ENCODE data around the gene TRABD.

TRABD gene

DNA sequence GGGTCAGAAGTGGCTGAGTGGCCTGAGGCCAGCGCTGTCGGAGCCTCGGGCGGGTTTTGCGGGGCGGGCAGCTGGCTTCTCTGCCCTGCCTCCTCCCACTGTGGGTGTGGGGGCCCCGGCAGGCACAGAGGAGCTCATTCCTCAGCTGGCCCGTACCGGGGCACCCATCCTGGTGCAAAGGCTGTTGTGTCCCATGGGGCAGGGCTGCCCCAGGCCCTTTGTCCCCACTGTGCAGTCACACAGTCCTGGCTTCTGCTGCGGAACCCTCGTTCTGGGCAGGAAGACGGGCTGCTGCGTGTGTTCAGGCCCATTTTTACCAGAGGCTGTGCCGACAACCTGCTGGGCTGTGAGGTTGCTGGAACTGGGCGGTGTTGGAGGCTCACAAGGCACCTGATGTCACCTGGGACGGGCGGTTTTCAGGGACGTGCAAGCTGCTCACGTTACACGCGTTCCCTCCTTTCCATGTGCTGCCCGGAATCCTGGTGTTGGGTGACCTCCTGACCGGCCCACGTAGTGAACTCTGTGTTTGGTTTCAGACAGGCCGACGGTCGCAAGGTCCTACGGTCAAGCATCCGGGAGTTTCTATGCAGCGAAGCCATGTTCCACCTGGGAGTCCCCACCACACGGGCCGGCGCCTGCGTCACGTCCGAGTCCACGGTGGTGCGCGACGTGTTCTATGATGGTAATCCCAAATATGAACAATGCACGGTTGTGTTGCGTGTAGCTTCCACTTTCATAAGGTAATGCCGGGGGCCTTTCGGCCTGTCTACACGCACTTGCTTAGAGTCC, 20.3 kb downstream of the TRABD start:
- no peak for DNase-seq

DNA sequence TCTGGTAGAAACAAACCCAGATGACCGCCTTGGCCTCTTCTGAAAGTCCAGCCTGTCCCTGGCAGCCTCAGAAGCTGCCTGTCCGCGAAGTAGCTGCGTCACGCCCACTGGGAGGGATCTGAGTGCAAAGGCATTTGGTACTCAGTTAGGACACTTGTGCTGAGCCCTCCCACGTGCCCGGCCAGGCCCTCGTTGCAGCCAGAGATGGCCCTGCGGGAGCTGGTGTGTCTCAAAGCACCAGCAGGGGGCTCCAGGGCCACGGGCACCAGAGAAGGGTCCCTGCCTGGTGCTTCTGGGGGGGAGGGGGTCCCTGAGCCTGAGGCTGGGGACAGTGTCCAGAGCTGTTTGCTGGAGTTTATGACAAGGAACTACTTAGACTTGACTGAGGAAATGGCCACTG, 20.9 kb downstream of the TRABD start:
- peak; percentile 87 for DNase-seq

GRCh38 chr22:50207383-50208140, 21.8 kb downstream of the TRABD start:
- DNase-seq = no peak

GRCh38 chr22:50208430-50208938, 22.8 kb downstream of the TRABD start:
- no peak for DNase-seq

GRCh38 chr22:50208939-50209892, 23.5 kb downstream of the TRABD start:
- DNase-seq = no peak

DNA sequence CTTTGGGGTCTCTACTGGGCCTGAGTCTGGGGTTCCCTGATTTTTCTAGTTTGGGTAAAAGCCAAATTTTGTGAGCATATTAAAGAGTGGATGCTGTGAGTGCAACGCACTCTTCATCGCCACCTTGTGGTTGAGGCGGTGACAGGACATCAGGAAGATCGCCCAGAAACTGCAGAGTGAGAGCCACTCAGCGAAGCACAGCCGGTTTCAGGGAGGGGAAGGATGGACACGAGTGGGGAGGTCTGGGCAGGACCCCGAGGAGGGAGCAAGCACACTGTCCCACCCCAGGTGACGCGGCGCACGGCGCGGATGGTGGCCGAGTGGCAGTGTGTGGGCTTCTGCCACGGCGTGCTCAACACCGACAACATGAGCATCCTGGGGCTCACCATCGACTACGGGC, 24.2 kb downstream of the TRABD start:
- DNase-seq = no peak

DNA sequence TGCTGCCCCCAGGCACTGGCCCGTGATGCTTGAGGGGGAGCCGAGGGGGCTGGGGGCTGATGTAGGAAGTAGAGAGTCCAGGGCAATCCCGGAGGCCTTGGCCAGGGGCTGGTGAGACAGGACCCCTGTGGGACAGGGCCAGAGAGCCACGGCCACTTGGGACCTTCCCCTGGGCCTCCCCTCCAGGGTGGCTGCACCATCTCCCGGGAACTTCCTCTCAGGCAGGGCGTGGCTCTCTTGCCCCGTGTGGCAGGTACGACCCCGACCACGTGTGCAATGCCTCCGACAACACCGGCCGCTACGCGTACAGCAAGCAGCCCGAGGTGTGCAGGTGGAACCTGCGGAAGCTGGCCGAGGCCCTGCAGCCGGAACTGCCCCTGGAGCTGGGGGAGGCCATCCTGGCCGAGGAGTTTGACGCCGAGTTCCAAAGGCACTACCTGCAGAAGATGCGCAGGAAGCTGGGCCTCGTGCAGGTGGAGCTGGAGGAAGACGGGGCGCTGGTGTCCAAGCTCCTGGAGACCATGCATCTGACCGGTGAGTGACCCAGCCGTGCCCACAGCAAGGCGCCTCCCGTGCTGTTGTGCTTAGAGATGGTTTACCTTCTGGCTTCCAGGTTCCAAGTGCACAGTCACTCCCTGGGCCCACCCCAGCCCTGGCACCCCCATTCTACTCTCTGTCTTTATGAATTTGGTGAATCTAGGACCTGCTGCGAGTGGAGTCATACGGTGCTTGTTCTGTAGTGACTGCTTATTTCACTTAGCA, 24.8 kb downstream of the TRABD start:
- no peak for DNase-seq

DNA sequence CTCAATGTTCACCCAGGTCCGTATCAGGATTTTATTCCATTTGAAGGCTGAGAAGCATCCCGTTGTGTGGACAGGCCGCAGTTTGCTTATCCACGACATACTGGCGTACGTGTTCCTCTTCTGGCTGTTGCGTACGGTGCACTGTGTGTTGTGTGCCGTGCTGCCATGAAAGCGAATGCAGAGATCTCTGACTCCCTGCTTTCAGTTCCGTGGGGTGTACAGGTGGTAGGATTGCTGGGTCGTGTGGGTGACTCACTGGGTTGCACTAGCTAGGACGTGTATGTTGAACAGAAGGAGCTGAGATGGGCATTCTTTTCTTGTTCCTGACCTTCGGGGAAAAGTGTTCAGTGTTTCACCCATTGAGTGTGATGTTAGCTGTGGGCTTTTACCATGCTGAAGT, 25.4 kb downstream of the TRABD start:
- DNase-seq = no peak

DNA sequence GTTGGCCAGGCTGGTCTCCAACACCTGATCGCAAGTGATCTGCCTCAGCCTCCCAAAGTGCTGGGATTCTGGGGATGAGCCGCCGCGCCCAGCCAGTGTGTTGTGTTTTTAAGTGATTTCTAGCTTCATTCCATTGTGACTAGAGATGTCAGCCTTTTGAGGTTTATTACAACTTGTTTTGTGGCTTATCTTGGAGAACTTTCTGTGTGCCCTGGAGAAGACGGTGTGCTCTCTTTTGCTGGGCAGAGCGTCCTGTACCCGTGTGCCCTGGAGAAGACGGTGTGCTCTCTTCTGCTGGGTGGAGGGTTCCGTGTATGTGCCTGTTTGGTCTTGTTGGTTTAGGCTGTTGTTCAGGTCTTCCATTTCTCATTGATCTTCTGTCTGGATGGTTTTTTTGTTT, 27.6 kb downstream of the TRABD start:
- no peak for DNase-seq

DNA sequence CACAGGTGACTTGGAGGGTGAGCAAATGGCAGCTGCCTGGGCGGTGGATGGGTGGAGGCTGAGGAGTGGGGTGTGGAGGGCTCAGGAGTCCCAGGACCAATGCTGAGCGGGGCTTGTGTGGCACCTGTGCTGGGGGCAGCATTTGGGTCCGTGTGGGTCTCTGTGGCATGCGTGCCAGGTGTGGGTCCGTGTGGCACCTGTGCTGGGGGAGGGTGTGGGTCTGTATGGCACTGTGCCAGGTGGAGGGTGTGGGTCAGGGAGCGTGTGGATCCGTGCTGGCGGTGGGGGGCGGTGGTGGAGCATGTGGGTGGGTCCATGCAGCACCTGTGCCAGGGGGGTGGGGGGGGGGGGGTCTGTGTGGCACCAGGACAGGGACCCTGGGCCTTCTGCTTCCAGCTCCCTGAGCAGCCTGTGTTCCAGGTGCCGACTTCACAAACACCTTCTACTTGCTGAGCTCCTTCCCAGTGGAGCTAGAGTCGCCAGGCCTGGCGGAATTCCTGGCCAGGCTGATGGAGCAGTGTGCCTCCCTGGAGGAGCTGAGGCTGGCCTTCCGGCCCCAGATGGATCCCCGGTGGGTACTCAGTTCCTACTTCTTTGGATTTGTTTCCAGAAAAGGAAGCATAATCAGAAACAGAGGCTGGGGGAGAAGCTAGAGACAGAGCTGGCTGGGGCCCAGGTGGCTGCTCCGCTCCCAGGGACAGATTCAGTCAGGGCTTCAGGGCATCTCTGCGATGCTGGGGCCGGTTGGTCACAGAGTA, 29.8 kb downstream of the TRABD start:
- no peak for DNase-seq

DNA sequence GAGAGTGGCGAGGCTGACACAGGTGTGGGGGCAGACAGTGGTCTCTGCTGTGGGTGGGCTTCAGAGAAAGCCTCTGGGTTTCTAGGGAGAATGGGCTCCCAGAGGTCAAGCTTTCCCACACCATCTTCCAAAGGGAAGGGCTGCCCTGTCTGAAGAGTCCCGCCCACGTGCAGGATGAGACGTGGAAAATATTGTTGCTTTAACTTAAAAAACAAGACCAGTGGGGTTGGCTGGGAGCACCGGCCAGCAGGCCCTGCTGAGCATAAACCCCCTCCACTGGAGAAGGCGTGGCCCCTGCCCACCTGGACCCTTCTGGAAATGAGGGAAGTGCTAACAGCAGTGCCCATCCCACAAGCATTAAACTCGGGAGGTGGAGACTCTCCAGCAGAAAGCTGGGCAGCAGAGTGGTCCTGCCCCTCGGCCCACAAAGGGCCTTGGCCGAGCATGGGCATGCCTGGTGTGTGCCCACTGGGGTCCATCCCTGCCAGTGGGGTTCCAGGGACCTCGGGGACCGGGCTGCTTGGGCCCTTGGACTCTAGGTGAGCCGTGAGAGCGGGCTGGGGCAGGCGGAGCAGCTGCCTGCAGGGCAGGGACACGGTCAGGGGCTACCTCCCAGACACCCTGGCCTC, 30.5 kb downstream of the TRABD start:
- DNase-seq = no peak

GRCh38 chr22:50216684-50217520, 31.2 kb downstream of the TRABD start:
- no peak for DNase-seq

DNA sequence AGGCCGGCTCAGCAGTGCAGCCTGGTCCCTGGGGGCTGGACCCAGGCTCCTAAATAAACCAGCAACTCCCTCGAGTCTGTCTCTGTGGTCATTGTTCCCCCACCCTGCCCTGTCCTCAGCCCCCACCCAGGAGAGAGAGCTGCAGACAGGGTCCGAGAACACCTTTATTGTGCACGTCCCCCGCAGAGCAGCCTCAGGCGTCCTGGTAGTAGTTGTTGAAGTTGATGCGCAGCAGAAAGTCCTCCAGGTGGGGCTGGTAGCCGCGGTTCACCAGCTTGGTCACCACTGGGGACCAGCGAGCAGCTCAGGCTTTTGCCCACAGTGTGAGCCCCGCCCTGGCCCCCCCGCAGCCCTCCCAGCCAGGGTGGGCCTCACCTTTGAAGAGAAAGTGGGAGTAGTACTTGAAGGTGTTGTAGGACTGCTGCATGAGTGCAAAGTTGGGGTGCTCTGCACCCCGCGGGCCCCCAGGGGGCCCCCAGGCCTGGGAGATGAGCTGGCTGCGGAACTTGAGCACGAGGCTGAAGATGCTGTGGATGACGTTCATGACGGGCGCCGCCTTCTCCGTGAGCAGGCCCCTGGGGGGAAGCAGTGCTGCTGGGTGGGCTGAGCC, 31.9 kb downstream of the TRABD start:
- DNase-seq = no peak

GRCh38 chr22:50218153-50218995, 32.7 kb downstream of the TRABD start:
- DNase-seq = no peak

DNA sequence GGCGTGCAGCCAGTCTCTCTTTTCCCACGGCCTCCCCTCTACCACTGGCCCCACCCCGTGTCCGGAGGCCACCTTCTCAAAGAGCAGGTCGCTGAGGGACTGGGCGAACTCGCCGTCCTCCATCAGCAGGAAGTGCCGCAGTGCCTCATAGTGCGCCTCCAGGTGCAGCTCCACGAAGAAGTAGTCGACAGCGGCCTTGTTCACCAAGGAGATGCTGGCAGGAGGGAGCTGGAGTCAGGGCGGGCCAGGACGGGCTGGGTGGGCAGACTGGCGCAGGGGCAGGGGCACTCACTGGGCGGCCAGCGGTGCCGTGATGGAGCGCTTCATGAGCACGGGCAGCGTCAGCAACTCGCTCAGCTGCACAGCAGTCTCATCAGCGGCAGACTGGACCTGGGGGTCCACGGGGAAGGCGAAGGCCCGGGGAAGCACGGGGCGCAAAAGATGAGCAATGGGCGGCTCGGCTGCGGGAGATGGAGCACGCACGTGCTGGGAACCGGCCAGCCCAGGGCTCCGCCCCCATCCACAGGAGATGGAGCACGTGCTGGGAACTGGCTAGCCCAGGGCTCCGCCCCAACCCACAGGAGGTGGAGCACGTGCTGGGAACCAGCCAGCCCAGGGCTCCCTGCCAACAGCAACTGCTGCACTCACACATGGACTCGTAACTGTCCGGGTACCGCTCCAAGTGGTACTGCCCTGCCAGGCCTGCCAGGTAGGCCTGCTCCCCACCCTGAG, 33.4 kb downstream of the TRABD start:
- no peak for DNase-seq

DNA sequence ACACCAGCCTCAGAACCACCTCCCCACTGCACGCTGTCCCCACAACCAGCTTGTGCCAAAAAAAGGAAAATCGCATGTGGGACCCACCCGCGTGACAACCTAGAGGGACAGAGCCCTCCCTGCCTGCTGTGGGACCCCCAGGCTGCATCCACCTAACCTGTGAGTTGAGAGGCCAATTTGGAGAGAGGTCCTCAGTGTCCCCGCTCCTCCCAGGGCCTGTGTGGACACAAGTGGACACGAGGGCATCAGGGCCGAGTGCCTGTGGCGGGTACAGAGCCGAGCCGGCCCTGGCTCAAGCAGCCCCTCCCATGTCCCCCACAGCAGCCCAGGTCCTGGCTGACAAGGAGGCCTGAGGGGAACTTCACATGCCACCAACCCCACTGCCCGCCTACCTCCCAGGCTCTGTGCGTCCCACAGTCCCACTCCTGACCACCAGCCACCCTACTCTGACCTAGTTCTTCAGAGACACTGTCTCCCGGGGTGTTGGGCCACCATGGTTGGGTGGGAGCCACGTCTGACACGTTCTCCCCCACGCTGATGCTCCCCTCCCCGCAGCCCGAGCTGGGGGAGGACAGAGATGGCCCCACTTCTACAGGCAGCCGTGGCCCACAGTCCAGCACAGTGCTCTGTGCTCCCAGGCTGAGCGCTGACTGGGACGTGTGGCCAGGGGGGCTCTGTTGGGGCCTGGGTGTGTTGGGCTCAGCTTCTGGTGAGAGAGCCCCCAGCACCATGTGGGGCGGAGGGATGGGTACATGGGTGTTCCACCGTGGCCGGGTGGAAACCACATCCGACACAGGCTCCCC, 34.3 kb downstream of the TRABD start:
- DNase-seq = no peak
